Pancreas (tissue), 10 donors: Measurements from ENCODE around the gene CYB5B. TPM values are rescaled to one million over a fixed set of nuclear protein-coding genes. Genes with fewer than 3 reads are reported as not detected.

ENCODE experiments used
- ATAC-seq, 4 donors: fragments of 200-7000 bp; cut with Tn5 transposase; one replicate each; pipeline versions ENCODE4 v1.8.0 to v1.9.1; 2020; ENCODE audit warnings: mild to moderate bottlenecking in 4 of 4, moderate library complexity in 4 of 4
- DNase-seq, 6 donors: peaks; one replicate each; pipeline ENCODE4 v3.0.0-alpha.2; 2020
- FAIRE-seq: peaks from 2 replicates; lab custom pipeline; 2012; peaks lifted over from hg19 to GRCh38; lab: Jason Lieb, UNC
- H3K27ac ChIP-seq, 4 donors: fragments of 200-600 bp; sonication (generic); 1 replicate in 3 of 4; 2 replicates in 1 of 4; pipeline versions ENCODE4 v1.5.0 to v1.8.0; 2020
- H3K27me3 ChIP-seq, 4 donors: fragments of 200-600 bp; one replicate each; pipeline ENCODE4 v1.8.0; 2021
- H3K36me3 ChIP-seq, 3 donors: fragments of 200-600 bp; sonication (generic) in 1 of 3; one replicate each; pipeline versions ENCODE4 v1.5.0 to v1.8.0; 2020 to 2021
- H3K4me1 ChIP-seq, 3 donors: fragments of 200-600 bp; one replicate each; pipeline ENCODE4 v1.8.0; 2021
- H3K4me3 ChIP-seq, 4 donors: fragments of 200-600 bp; sonication (generic) in 2 of 4; one replicate each; pipeline versions ENCODE4 v1.5.0 to v1.8.0; 2020 to 2021
- H3K9me3 ChIP-seq, 4 donors: fragments of 200-600 bp; one replicate each; pipeline ENCODE4 v1.8.0; 2021
- WGBS, 2 donors: extraction: QIAGEN DNeasy Blood & Tissue Kit; methylation state at CpG; one replicate each; pipeline ENCODE4 v1.1.7; 2013; 5-methylcytosine and 5-hydroxymethylcytosine counted together
- intact Hi-C, 3 donors: fragments of 100-400 bp; cut with DNase I; formaldehyde crosslinking; loops; one replicate each; pipeline versions ENCODE4 v1.11.1 to v1.14.2; 2022
- polyA plus RNA-seq, 2 donors: library from polyadenylated mRNA; stranded (reverse); fragments of 200-250 nt; gene quantifications; one replicate each; pipeline ENCODE4 v1.2.3, GENCODE V29; 2013
- total RNA-seq, 6 donors: library from RNA; stranded (reverse); fragmentation: NEBNext Ultra II Directional in 4 of 6; extraction: Animal tissue kit (Norgen Biotek cat#: 25700) in 4 of 6; gene quantifications; one replicate each; pipeline versions ENCODE4 v1.2.1 to v1.2.4, GENCODE V29; 2021 to 2023
- TF ChIP-seq, protein P1 (sequence below), 4 donors: fragments of 200-600 bp; sonication (generic) in 3 of 4; IDR thresholded peaks; one replicate each; pipeline versions ENCODE4 v1.5.0 to v1.8.0; 2021; ENCODE audit warnings: antibody characterized with exemption in 4 of 4
- donor health status: healthy with polysubstance abuse.
- donor health status: DM: no; HTN: no; CAD: no; lungs with moderate emphysema.
- donor health status: DM: no; HTN: no; CAD: no.
- donor health status: control.
- donor health status: control.
- donor health status: Bipolar disorder and iron deficiency.
- donor health status: DM: yes; HTN: yes; CAD: no.
- donor health status: DM: no; HTN: no; CAD: no.
- donor health status: DM: no; HTN: no; CAD: no.
- donor health status: DM: yes; HTN: yes; CAD: no.

CYB5B gene
- total and polyA plus RNA-seq, 8 donors: 16.0 to 38.1 (median 24.5) TPM

DNA sequence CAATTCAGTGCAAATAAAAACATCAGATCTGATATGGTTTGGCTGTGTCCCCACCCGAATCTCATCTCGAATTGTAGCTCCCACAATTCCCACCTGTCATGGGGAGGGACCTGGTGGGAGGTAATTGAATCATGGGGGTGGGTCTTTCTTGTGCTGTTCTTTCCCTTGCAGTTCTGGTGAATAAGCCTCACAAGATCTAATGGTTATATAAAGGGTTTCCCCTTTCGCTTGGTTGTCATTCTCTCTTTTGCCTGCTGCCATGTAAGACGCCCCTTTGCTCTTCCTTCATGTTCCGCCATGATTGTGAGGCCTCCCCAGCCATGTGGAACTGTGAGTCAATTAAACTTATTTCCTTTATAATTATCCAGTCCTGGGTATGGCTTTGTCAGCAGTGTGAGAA, 72.5 kb downstream of the CYB5B start:
- H3K4me1 ChIP-seq: no peaks in the 10 kb centered on the region
- no peak for DNase-seq
- TF ChIP-seq, protein P1, sequence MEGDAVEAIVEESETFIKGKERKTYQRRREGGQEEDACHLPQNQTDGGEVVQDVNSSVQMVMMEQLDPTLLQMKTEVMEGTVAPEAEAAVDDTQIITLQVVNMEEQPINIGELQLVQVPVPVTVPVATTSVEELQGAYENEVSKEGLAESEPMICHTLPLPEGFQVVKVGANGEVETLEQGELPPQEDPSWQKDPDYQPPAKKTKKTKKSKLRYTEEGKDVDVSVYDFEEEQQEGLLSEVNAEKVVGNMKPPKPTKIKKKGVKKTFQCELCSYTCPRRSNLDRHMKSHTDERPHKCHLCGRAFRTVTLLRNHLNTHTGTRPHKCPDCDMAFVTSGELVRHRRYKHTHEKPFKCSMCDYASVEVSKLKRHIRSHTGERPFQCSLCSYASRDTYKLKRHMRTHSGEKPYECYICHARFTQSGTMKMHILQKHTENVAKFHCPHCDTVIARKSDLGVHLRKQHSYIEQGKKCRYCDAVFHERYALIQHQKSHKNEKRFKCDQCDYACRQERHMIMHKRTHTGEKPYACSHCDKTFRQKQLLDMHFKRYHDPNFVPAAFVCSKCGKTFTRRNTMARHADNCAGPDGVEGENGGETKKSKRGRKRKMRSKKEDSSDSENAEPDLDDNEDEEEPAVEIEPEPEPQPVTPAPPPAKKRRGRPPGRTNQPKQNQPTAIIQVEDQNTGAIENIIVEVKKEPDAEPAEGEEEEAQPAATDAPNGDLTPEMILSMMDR (IDR thresholded peaks at IDR 0.05): no peak
- H3K9me3 ChIP-seq: no peaks in the 10 kb centered on the region
- no peak overlapping the region for H3K4me3 ChIP-seq
- no peak for ATAC-seq
- WGBS, 2 donors: 75 to 79% methylated on average over 5 of the region's 5 CpGs
- FAIRE-seq: no peak
- no peaks in the 10 kb centered on the region for H3K36me3 ChIP-seq
- no peak overlapping the region for H3K27ac ChIP-seq
- H3K27me3 ChIP-seq: no peaks in the 10 kb centered on the region
- intact Hi-C loops: no loop called here

DNA sequence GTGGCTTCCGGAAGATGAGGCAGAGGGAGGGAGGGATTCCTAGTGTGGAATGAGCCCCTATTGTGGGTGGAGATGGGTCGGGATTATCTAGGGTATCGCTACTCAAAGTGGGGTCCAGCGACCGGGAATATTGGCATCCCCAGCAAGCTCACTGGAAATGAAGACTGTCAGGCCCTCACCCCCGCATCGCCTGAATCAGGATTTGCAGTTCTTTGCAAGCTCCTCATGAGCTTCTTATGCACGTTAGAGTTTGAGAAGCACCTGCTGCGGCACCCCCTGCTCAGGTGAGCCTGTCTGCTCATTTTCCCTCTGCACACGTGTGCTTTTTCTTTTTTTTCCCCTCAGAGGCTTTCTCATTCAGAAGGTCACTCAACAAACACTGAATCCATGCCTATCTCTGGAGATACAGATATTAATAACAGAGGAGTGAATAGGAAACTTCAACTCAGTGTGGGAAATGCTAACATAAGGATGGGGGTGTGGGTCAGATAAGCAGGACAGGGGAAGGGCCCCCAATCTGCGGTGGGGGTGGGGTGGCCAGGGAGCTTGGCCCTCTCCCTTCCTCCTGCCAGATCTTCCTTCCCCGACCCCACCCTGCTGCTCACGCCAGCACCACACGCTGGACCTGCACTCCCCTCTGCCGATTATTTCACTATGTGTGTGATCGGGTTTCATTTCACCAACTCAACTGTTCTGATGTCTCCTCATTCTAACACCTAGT, 73.6 kb downstream of the CYB5B start:
- H3K4me3 ChIP-seq: no peak overlapping the region
- peaks cover 0 to 4% (median 0%) of the 10 kb centered on the region in 3 donors for H3K4me1 ChIP-seq
- DNase-seq (no peak), FAIRE-seq (no peak), ATAC-seq (no peak)
- H3K9me3 ChIP-seq: no peaks in the 10 kb centered on the region
- TF ChIP-seq, protein P1 (IDR thresholded peaks at IDR 0.05): no peak
- intact Hi-C loops: no loop called here
- H3K27me3 ChIP-seq: no peaks in the 10 kb centered on the region
- H3K36me3 ChIP-seq: no peaks in the 10 kb centered on the region
- 62 to 65% methylated on average over 16 of the region's 16 CpGs for WGBS, 2 donors
- H3K27ac ChIP-seq: no peak overlapping the region

DNA sequence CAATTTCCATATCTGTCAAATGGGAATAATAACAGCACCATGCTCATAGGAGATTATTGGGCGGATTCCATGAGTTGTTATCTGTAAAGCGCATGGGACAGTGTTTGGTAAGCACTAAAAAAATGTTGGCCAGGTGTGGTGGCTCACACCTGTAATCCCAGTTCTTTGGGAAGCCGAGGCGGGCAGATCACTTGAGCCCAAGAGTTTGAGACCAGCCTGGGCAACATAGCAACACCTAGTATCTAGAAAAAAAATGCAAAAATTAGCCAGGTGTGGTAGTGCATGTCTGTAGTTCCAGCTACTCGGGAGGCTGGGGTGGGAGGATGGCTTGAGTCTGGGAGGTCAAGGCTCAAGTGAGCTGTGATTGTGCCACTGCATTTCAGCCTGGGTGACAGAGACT, 74.5 kb downstream of the CYB5B start:
- no peak overlapping the region for H3K27ac ChIP-seq
- H3K27me3 ChIP-seq: no peaks in the 10 kb centered on the region
- no peak for DNase-seq
- no peaks in the 10 kb centered on the region for H3K9me3 ChIP-seq
- no peak overlapping the region for H3K4me3 ChIP-seq
- TF ChIP-seq, protein P1 (IDR thresholded peaks at IDR 0.05): no peak
- no peak for FAIRE-seq
- ATAC-seq: no peak
- intact Hi-C loops: no loop called here
- peaks cover 0 to 4% (median 0%) of the 10 kb centered on the region in 3 donors for H3K4me1 ChIP-seq
- H3K36me3 ChIP-seq: no peaks in the 10 kb centered on the region
- WGBS, 2 donors: 79 to 81% methylated on average over 5 of the region's 5 CpGs

DNA sequence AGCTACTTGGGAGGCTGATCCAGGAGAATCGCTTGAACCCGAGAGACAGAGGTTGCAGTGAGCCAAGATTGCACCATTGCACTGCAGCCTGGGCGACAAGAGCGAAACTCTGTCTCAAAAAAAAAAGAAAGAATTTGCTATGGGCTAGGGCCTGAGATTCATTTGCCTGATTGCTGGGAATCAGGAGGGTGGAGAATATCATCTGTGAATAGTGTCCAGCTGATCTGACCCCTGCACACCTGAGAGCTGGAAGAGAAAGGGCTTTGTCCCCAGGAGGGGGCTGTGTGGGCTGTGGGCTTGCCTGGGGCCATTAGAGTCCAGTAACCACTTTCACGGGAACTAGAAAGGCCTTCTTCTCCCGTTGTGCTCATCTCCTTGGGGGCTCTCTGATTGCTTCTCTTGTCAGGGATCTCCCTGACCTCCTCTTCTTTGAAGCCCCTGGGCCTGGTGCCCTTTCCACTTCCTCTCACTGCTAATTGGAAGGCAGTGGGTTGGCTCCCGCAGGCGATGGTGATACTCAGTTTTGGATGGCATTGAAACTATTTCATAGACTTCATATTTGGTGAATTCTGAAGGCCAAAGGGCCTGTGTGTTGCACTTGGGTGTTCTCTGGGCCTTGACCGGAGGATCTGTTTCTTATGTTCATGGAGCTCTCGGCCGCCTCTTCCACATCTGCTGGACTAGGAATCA, 75.3 kb downstream of the CYB5B start:
- no peak for FAIRE-seq
- ATAC-seq: no peak
- WGBS, 2 donors: 95 to 97% methylated on average over 11 of the region's 11 CpGs

More for the DNA sequence above, 75.3 kb downstream of the CYB5B start:
- no peak for DNase-seq
- intact Hi-C loops: no loop called here
- H3K27ac ChIP-seq: no peak overlapping the region
- H3K4me3 ChIP-seq: no peak overlapping the region
- H3K9me3 ChIP-seq: no peaks in the 10 kb centered on the region
- H3K4me1 ChIP-seq: peaks cover 0 to 4% (median 0%) of the 10 kb centered on the region in 3 donors
- TF ChIP-seq, protein P1 (IDR thresholded peaks at IDR 0.05): no peak
- no peaks in the 10 kb centered on the region for H3K36me3 ChIP-seq
- H3K27me3 ChIP-seq: no peaks in the 10 kb centered on the region
